Measurements from ENCODE around the gene LHX3. TPM values are rescaled to one million over a fixed set of nuclear protein-coding genes. Genes with fewer than 3 reads are reported as not detected.

LHX3 gene
- total and polyA plus RNA-seq, 2 of the 8 experiments (the other 6 are each of a cell fraction or from before 2014, with no cell fraction given) = 0.02 TPM; not detected in 1

DNA sequence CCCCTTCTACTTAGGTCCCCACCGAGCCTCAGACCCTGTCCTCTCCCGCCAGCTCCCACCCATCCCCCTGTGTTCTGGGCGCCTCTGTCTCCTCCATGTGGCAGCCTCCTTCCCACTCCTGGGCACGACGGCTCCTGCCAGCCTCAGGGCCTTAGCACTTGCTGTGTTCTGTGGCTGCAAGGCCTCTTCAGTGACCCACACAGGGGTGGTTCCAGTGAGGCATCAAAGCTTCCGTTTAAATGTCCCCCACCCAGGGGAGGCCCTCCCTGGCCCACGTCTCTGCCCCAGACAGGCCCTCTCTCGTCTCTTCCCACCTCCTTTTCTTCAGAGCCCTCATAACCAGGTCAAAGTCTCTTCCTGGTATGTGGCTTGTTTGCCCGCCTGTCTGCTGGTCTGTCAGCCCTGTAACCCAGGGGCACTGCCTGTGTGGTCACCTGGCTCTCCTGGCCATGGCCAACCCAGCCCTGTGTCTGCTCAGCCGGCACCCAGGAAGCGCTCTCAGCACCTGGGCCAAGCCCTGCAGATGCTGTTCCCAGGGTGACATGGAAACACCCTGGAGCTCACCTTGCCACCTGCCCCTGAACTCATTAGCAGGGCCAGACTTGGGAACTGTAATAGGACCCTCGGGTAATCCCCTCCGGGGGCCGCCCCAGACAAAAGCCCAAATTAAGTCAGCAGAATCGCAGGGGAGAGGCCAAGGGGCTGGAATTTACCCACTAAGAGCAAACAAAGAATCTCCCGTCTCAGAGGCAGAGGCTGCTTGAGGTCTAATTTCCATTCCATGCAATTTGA, 33.7 kb downstream of the LHX3 start:
- H3K14ac ChIP-seq (ENCODE audit: insufficient read length) = no peak overlapping the region
- POLR2A ChIA-PET (ENCODE audit: partially characterized antibody) = interaction anchor here (0.9 to 1.9 kb wide), 6 partner anchors 14 to 23 kb away, joined by 3 to 8 read pairs (median 4); no protein-coding TSS in a partner anchor
- H2BK12ac ChIP-seq (ENCODE audit: low read depth, low read length) = peak overlapping the region; percentile 97
- H3K4ac ChIP-seq (replicated peaks; ENCODE audit: insufficient read length, low read depth, low read length) = peak overlapping the region; percentile 41
- H2BK15ac ChIP-seq (ENCODE audit: low read length) = peak overlapping the region; percentile 81; the same call in 1 of the 2 replicates
- peaks cover 5% of the 10 kb centered on the region; the same call in 1 of the 2 replicates for H3K23me2 ChIP-seq (ENCODE audit: low read depth, low read length)
- H3K18ac ChIP-seq (ENCODE audit: extremely low read depth, low read length) = peak overlapping the region; percentile 94
- no peaks in the 10 kb centered on the region for H3K79me1 ChIP-seq (ENCODE audit: low read depth, low read length)
- H2BK20ac ChIP-seq (ENCODE audit: low read length) = peak overlapping the region; percentile 97
- no peaks in the 10 kb centered on the region for H3K79me2 ChIP-seq (ENCODE audit: control insufficient read depth in 1 of 2, insufficient read depth in 2 of 2, low read length in 2 of 2)
- no peak overlapping the region for H3K56ac ChIP-seq (replicated peaks; ENCODE audit: insufficient read length, low read depth, low read length)
- WGBS, 2 experiments (ENCODE audit: extremely low coverage in 1 of 2, insufficient coverage in 1 of 2, insufficient read length in 1 of 2, insufficient replicate concordance in 2 of 2, low coverage in 1 of 2, low lambda C conversion rate in 2 of 2, missing lambda C conversion rate in 1 of 2) = 52% methylated on average over 16 of the region's 16 CpGs; no CpG with 5 or more reads in 1 of the 2 experiments
- H3K36me3 ChIP-seq (ENCODE audit: control insufficient read depth in 2 of 4, insufficient read depth in 4 of 4, low read length in 3 of 4) = no peaks in the 10 kb centered on the region
- no peaks in the 10 kb centered on the region for H3K9me3 ChIP-seq (ENCODE audit: insufficient read depth in 2 of 2, low read depth in 1 of 2, low read length in 1 of 2)
- H4K5ac ChIP-seq (ENCODE audit: insufficient read length, low read depth, low read length) = peak overlapping the region; percentile 2
- no peaks in the 10 kb centered on the region for H3K27me3 ChIP-seq (replicated peaks in 1 of 4; ENCODE audit: control insufficient read depth in 3 of 4, extremely low read depth in 1 of 4, insufficient read depth in 3 of 4, low read length in 3 of 4)
- H2BK5ac ChIP-seq (ENCODE audit: low read depth, low read length) = peak overlapping the region; percentile 98
- no peak overlapping the region for H2BK120ac ChIP-seq (replicated peaks; ENCODE audit: low read depth, low read length)
- H3K27ac ChIP-seq (ENCODE audit: low read depth, low read length) = peak overlapping the region; percentile 57; the same call in 1 of the 2 replicates
- no peaks in the 10 kb centered on the region for H4K20me1 ChIP-seq (replicated peaks in 1 of 2; ENCODE audit: control insufficient read depth in 1 of 2, insufficient read depth in 2 of 2, low read length in 2 of 2)
- H4K91ac ChIP-seq (replicated peaks; ENCODE audit: insufficient read length, low read length) = peak overlapping the region; percentile 92
- H3K9ac ChIP-seq (replicated peaks in 1 of 4; ENCODE audit: extremely low read depth in 1 of 4, low read depth in 3 of 4, low read length in 3 of 4) = no peak overlapping the region
- peak overlapping the region; percentile 42; the same call in 1 of the 2 replicates for H2AK5ac ChIP-seq (ENCODE audit: low read depth, low read length)
- DNase-seq (ENCODE audit: low read depth in 1 of 2, low spot score in 2 of 2) (peak in 1 of 2 experiments; percentile 47), FAIRE-seq (peak; percentile 89)
- peak overlapping the region in 3 of 4 experiments; percentile 1 to 31 (median 11); a peak in 3 of 8 replicates for H3K4me3 ChIP-seq (ENCODE audit: extremely low read depth in 1 of 4, insufficient read depth in 2 of 4, low read depth in 3 of 4, low read length in 4 of 4)
- H2AFZ ChIP-seq (ENCODE audit: low read length) = no peak overlapping the region
- CTCF ChIA-PET (ENCODE audit: partially characterized antibody) = interaction anchor here (0.7 to 7.4 kb wide), 42 partner anchors 7 to 175 kb away, joined by 3 to 62 read pairs (median 5); partner anchors contain the start of gene LHX3
- no peak overlapping the region for H3K23ac ChIP-seq (ENCODE audit: insufficient read length)
- H3K4me1 ChIP-seq (replicated peaks in 1 of 4; ENCODE audit: control insufficient read depth in 3 of 4, insufficient read depth in 4 of 4, low read length in 3 of 4) = peaks cover 0 to 21% (median 19%) of the 10 kb centered on the region in 4 experiments; a peak in 6 of 7 replicates
- peak overlapping the region in 1 of 2 experiments; percentile 51; a peak in 3 of 4 replicates for H3K4me2 ChIP-seq (ENCODE audit: insufficient read depth in 1 of 2, low read depth in 2 of 2, low read length in 2 of 2)
- H4K8ac ChIP-seq (ENCODE audit: extremely low read depth, insufficient read depth, low read length) = no peak overlapping the region; the same call in 1 of the 2 replicates
- TF ChIP-seq TAF7 (optimal IDR thresholded peaks at IDR 0.05; ENCODE audit: borderline replicate concordance, low read depth, low read length) = no peak
- no peak for TF ChIP-seq ATF2 (IDR thresholded peaks at IDR 0.05; ENCODE audit: low read length)
- TF ChIP-seq RNF2 (IDR thresholded peaks at IDR 0.05; ENCODE audit: borderline replicate concordance, low read depth, low read length, missing control alignments, poor library complexity, severe bottlenecking) = no peak
- TF ChIP-seq KDM1A (IDR thresholded peaks at IDR 0.05; ENCODE audit: borderline replicate concordance, low read length) = peak; percentile 81; the same call in 1 of the 2 replicates
- no peak for TF ChIP-seq E2F6 (IDR thresholded peaks at IDR 0.05)

Measured in H1 (cell line).